ENCODE results near the gene PLA2G6.
"Not testable (repeated sequence)": the region's sequence is repeated elsewhere in the genome, so short reads cannot be mapped to it uniquely, and the experiment has no call there.

The PLA2G6 gene

GRCh38 chr22:38165922-38166593 lies 15.6 kb downstream of the PLA2G6 start:
- Mint-ChIP-seq H3K27ac (no peak overlapping the region), H3K9me3 (no peaks in the 10 kb centered on the region), H3K27me3 (no peaks in the 10 kb centered on the region), H3K4me1 (peaks cover 13% of the 10 kb centered on the region), H3K4me3 (no peak overlapping the region)
- no peak for ATAC-seq
- DNase-seq = no peak

GRCh38 chr22:38164551-38164918 lies 17.1 kb downstream of the PLA2G6 start:
- H3K27me3 Mint-ChIP-seq = no peaks in the 10 kb centered on the region
- DNase-seq = no peak
- ATAC-seq = no peak
- no peaks in the 10 kb centered on the region for H3K9me3 Mint-ChIP-seq
- peaks cover 13% of the 10 kb centered on the region for H3K4me1 Mint-ChIP-seq
- no peak overlapping the region for H3K27ac Mint-ChIP-seq
- no peak overlapping the region for H3K4me3 Mint-ChIP-seq

- DNase-seq = no peak
- Mint-ChIP-seq H3K9me3 (no peaks in the 10 kb centered on the region), H3K4me3 (no peak overlapping the region), H3K4me1 (peaks cover 13% of the 10 kb centered on the region), H3K27ac (no peak overlapping the region), H3K27me3 (no peaks in the 10 kb centered on the region)
- no peak for ATAC-seq
These were observed 17.6 kb downstream of the PLA2G6 start for GRCh38 chr22:38163844-38164550.

GRCh38 chr22:38162881-38163843 lies 18.5 kb downstream of the PLA2G6 start:
- no peaks in the 10 kb centered on the region for H3K27me3 Mint-ChIP-seq
- no peaks in the 10 kb centered on the region for H3K9me3 Mint-ChIP-seq
- ATAC-seq (no peak), DNase-seq (no peak)
- no peak overlapping the region for H3K4me3 Mint-ChIP-seq
- peaks cover 13% of the 10 kb centered on the region for H3K4me1 Mint-ChIP-seq
- H3K27ac Mint-ChIP-seq = peak overlapping the region in 1 of 2 donors; percentile 68

- no peak for DNase-seq
These were observed 25.9 kb downstream of the PLA2G6 start for GRCh38 chr22:38155703-38156102.

GRCh38 chr22:38154563-38154915 lies 27.1 kb downstream of the PLA2G6 start:
- not testable (repeated sequence) for H3K9me3 Mint-ChIP-seq, H3K4me1 Mint-ChIP-seq, ATAC-seq, DNase-seq, H3K27me3 Mint-ChIP-seq, H3K4me3 Mint-ChIP-seq
- H3K27ac Mint-ChIP-seq = peak overlapping the region in 1 of 2 donors; percentile 21

More at GRCh38 chr22:38155703-38156102, 25.9 kb downstream of the PLA2G6 start:
- no peak overlapping the region for H3K27ac Mint-ChIP-seq
- no peaks in the 10 kb centered on the region for H3K4me1 Mint-ChIP-seq
- H3K27me3 Mint-ChIP-seq = no peaks in the 10 kb centered on the region
- no peaks in the 10 kb centered on the region for H3K9me3 Mint-ChIP-seq
- no peak for ATAC-seq
- no peak overlapping the region for H3K4me3 Mint-ChIP-seq

GRCh38 chr22:38153821-38154562 lies 27.6 kb downstream of the PLA2G6 start:
- no peaks in the 10 kb centered on the region for H3K9me3 Mint-ChIP-seq
- H3K27ac Mint-ChIP-seq = no peak overlapping the region
- no peaks in the 10 kb centered on the region for H3K27me3 Mint-ChIP-seq
- no peaks in the 10 kb centered on the region for H3K4me1 Mint-ChIP-seq
- ATAC-seq (no peak), DNase-seq (no peak)
- no peak overlapping the region for H3K4me3 Mint-ChIP-seq

GRCh38 chr22:38151126-38151500 lies 30.5 kb downstream of the PLA2G6 start:
- Mint-ChIP-seq H3K9me3 (no peaks in the 10 kb centered on the region), H3K4me3 (no peak overlapping the region), H3K27me3 (no peaks in the 10 kb centered on the region), H3K4me1 (peaks cover 13% of the 10 kb centered on the region), H3K27ac (no peak overlapping the region)
- DNase-seq (no peak), ATAC-seq (no peak)

- H3K4me3 Mint-ChIP-seq = no peak overlapping the region
- no peak for ATAC-seq
- H3K27ac Mint-ChIP-seq = peak overlapping the region in 1 of 2 donors; percentile 63
These were observed 33.4 kb downstream of the PLA2G6 start for GRCh38 chr22:38148245-38148644.

GRCh38 chr22:38146166-38146565 lies 35.5 kb downstream of the PLA2G6 start:
- H3K4me3 Mint-ChIP-seq, H3K27me3 Mint-ChIP-seq, DNase-seq, H3K9me3 Mint-ChIP-seq, ATAC-seq: not testable (repeated sequence)
- H3K27ac Mint-ChIP-seq = peak overlapping the region in 1 of 2 donors; percentile 22
- H3K4me1 Mint-ChIP-seq = peaks cover 24% of the 10 kb centered on the region

More at GRCh38 chr22:38148245-38148644, 33.4 kb downstream of the PLA2G6 start:
- Mint-ChIP-seq H3K4me1 (peaks cover 22% of the 10 kb centered on the region), H3K9me3 (no peaks in the 10 kb centered on the region), H3K27me3 (no peaks in the 10 kb centered on the region)
- no peak for DNase-seq

- Mint-ChIP-seq H3K27ac (no peak overlapping the region), H3K4me3 (no peak overlapping the region), H3K9me3 (no peaks in the 10 kb centered on the region), H3K4me1 (peaks cover 24% of the 10 kb centered on the region), H3K27me3 (no peaks in the 10 kb centered on the region)
- ATAC-seq = no peak
- no peak for DNase-seq
These were observed 37.6 kb downstream of the PLA2G6 start for GRCh38 chr22:38144025-38144405.

- no peak overlapping the region for H3K27ac Mint-ChIP-seq
These were observed 39.0 kb downstream of the PLA2G6 start for GRCh38 chr22:38142606-38143005.

GRCh38 chr22:38141217-38141973 lies 40.2 kb downstream of the PLA2G6 start:
- H3K27me3 Mint-ChIP-seq = no peaks in the 10 kb centered on the region
- no peak overlapping the region for H3K27ac Mint-ChIP-seq

More at GRCh38 chr22:38142606-38143005, 39.0 kb downstream of the PLA2G6 start:
- H3K4me1 Mint-ChIP-seq = peaks cover 14% of the 10 kb centered on the region
- no peak overlapping the region for H3K4me3 Mint-ChIP-seq
- no peak for ATAC-seq
- H3K27me3 Mint-ChIP-seq = no peaks in the 10 kb centered on the region
- DNase-seq = no peak
- H3K9me3 Mint-ChIP-seq = no peaks in the 10 kb centered on the region

GRCh38 chr22:38139901-38140300 lies 41.7 kb downstream of the PLA2G6 start:
- no peak for DNase-seq
- no peak for ATAC-seq
- Mint-ChIP-seq H3K27ac (no peak overlapping the region), H3K9me3 (no peaks in the 10 kb centered on the region), H3K4me3 (no peak overlapping the region), H3K4me1 (peaks cover 11% of the 10 kb centered on the region), H3K27me3 (no peaks in the 10 kb centered on the region)

More at GRCh38 chr22:38141217-38141973, 40.2 kb downstream of the PLA2G6 start:
- H3K4me3 Mint-ChIP-seq = no peak overlapping the region
- peaks cover 11% of the 10 kb centered on the region for H3K4me1 Mint-ChIP-seq
- no peaks in the 10 kb centered on the region for H3K9me3 Mint-ChIP-seq
- ATAC-seq (no peak), DNase-seq (no peak)

All from stimulated activated naive CD8-positive, alpha-beta T cell treated with anti-CD3 and anti-CD28 coated beads, Interleukin-15, amount 100 ng/mL, for 72 hours (primary cell).